GM08714 (cell line): ENCODE data around the gene CA10.

Experiments used
- H3K4me3 ChIP-seq: fragments of 200-500 bp; sonication (Bioruptor generic); 2 replicates; pipeline ENCODE4 v1.5.1; 2014; ENCODE audit warnings: mild to moderate bottlenecking, low read length, inconsistent platforms
- ZNF274 ChIP-seq: IDR thresholded peaks from 2 replicates; pipeline ENCODE4 v1.6.1; 2012; ENCODE audit warnings: mild to moderate bottlenecking, low read depth, low read length

The CA10 gene

DNA sequence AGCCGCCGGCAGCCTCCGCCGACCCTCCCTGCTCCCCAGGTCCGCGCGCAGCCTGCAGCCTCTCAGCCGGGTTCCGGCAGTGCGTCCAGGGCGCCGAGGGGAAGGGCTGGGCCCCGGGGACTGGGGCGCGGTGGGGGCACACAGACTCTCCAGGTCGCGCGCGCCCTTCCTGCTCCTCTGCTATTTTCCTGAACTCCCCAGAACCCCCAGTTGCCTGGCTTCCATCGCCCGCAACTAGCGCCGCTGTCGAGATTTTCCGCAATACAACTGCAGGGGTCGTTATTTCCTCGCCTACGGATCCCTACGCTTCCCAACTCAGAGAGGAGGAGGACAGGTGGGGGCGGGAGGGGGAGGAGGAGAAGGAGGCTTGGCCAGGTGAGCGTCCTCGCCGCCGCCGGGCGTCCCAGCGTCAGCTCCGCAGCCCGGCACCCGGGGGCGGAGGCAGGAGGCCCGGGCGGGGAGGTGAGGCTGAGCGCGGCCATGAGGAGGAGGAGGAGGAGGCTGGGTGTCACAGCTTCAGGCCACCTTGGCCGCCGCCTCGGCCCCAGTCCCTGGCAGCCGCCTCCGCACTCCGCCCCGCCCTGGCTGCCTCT, at the start of gene CA10:
Gene CA10 (minus strand): TSS at position 265 of the 593 bp plus-strand sequence.
- no peak for TF ChIP-seq ZNF274
- no peak within 1 kb of the TSS for H3K4me3 ChIP-seq

DNA sequence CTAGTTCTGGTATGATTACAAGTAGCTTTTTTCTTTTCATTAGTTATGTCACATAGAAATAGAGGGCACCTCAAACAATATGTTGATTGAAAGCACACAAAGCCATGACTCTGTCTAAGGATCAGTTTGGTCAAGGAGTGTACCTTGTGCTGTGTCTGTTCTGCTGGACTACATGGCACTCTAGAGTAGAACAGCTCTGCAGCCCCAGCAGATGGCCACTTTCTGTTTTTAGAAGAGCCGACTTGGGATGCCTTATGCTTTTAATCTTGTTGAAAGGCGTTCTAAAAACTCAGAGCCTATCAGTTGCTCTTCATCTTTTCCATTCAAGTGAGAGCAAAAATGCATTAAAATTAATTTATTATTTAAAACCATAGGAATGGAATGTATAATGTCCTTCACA, 49.3 kb upstream of the CA10 start:
- TF ChIP-seq ZNF274 = no peak

DNA sequence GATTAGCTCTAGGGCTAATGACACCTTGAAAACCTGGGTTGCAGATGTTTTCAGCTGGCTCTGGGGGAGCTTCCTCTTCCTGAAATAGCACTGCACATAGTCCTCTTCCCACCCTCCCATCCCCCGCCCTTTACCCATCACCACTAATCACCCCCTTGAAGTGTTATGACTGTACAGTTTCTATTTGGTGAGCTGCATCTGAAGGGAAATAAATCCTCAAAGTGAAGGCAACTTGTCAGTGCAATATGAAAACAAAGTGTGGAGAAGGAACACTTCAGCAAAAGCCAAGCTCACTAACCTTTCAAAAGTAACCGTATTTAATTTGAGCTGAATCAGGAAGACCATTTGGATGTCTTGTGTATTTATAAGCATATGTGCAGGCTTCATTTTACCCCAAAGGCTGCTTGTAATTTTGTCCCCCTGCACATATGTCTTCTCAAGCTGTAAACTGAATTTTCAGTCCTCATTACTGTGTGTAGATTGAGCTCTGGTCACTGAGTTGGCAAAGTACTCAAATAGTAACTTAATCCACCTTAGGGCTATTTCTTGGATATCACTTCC, 44.1 kb upstream of the CA10 start:
- no peak for TF ChIP-seq ZNF274

More for the DNA sequence above, 49.3 kb upstream of the CA10 start:
- H3K4me3 ChIP-seq = no peak overlapping the region

DNA sequence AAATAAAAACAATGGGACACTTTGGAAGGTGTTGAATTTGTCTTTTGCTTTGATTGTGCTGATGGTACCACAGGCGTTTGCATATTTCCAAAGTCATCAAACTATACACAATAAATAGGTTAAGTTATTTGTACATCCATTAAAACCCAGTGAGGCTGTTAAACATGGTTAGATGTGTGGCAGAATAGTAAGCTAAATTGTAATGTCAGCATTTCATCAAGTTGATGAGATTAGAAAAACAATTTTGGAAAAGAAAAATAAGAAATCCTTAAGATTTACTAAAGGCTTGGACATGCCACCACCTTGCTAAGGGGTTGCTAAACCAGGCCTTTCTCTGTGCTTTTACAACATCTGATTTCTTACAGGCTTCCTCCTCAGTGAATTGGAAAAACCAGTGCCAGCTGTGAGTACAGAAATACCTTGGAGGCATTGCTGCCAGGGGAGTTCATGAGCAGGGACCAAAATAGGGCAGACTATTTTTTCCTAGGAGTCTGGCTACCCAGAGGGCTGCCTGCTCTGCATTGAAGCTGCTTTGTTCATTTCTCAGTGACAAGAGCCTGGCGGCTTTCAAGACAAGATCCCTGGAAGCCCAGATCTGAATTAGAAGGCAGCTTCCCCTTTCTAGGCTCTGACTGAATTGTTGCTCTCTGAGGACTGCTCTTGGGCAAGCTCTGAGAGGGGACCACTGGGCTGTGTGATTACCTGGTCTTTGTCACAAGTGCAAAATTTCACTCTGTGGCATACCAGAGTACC, 43.4 kb upstream of the CA10 start:
- no peak overlapping the region for H3K4me3 ChIP-seq
- no peak for TF ChIP-seq ZNF274

More for the DNA sequence above, 44.1 kb upstream of the CA10 start:
- no peak overlapping the region for H3K4me3 ChIP-seq

GRCh38 chr17:52191491-52191890, 33.0 kb upstream of the CA10 start:
- no peak overlapping the region for H3K4me3 ChIP-seq
- no peak for TF ChIP-seq ZNF274

DNA sequence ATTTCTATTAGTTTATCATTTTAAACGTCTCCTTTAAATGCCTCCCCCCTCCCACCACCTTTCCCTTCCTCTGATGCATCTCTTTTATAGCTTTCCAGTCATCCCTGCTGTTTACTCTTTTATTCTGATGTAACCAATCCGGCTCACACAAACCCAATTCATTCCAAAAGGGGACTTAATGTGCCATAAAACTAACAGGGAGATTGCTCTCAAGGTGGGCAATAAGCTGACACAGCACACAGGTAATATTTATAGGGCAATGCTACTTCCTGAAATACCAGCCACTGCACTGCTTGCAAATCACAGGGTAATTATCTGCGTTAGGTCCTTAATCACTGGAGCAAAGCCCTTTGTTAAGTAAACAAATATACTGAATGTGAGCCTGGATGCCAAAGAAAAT, 23.3 kb upstream of the CA10 start:
- no peak for TF ChIP-seq ZNF274
- no peak overlapping the region for H3K4me3 ChIP-seq

- no peak for TF ChIP-seq ZNF274
- no peak overlapping the region for H3K4me3 ChIP-seq
These were observed 19.5 kb upstream of the CA10 start for GRCh38 chr17:52178012-52178411.

GRCh38 chr17:52170963-52171572, 12.6 kb upstream of the CA10 start:
- H3K4me3 ChIP-seq = no peak overlapping the region
- no peak for TF ChIP-seq ZNF274

DNA sequence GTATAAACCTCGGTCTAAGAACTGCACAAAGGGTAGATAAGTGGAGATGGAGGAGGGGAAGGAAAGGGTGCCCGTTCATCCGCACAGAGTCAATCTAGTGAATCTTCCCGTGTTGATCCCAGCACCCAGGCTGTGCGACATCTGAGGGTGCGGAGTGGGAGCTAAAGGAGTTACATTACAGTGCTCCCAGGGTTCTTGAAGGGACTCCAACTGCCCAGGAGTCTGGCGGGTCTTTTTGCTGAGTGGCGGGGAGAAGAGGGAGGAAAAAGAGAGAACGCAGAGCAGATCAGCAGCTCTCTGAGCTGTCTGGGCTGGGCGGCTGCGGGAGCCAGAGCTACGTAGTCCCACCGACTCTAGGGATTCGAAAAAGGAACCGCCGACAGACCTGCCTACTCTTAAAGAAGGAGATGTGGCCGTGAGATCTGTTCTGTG, 1.6 kb upstream of the CA10 start:
- no peak overlapping the region for H3K4me3 ChIP-seq

DNA sequence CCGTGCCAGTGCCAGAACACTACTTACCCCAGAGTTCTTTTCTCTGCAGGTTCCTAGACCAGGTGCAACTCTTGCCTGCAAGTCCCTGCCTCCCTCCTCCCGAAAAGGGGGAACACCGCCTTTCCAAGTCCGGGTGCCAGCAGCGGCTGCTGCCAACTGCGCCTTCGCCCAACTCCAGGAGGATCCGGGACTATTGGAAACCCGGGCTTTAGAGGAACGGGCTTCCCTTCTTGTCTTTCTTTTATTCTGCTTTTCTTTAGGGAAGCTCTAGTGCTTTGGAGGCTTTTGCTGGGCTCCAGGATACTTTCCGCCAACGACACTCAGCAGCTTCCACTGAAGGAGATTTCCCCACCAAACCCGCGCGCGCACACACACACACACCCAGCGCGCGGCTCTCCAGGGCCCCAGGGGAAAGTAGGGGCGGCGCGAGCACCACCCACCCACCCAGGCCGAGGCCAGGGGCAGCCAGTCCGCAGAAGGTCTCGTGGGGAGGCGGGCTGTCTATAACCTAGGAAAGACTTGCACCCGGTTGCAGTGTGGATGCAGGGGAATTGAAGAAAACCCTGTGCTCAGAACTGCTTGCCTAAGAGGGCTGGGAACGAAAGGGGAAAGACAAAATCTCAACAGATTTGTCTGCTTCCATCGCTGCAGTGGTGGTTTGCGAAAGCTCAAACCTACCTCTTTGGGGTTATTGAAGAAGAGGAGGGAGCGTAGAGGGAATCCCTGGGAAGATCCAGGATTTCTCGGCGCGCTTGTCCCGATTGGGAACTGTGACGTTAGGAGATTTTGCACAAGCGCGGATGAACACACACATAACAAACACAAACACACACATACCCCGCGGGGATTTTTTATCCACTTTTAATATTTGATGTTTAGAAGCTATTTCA, 977 bp upstream of the CA10 start:
- TF ChIP-seq ZNF274 = no peak
- no peak overlapping the region for H3K4me3 ChIP-seq

More for the DNA sequence above, 1.6 kb upstream of the CA10 start:
- TF ChIP-seq ZNF274 = no peak

GRCh38 chr17:52157603-52158449, 688 bp downstream of the CA10 start:
- TF ChIP-seq ZNF274 = no peak
- H3K4me3 ChIP-seq = no peak overlapping the region

DNA sequence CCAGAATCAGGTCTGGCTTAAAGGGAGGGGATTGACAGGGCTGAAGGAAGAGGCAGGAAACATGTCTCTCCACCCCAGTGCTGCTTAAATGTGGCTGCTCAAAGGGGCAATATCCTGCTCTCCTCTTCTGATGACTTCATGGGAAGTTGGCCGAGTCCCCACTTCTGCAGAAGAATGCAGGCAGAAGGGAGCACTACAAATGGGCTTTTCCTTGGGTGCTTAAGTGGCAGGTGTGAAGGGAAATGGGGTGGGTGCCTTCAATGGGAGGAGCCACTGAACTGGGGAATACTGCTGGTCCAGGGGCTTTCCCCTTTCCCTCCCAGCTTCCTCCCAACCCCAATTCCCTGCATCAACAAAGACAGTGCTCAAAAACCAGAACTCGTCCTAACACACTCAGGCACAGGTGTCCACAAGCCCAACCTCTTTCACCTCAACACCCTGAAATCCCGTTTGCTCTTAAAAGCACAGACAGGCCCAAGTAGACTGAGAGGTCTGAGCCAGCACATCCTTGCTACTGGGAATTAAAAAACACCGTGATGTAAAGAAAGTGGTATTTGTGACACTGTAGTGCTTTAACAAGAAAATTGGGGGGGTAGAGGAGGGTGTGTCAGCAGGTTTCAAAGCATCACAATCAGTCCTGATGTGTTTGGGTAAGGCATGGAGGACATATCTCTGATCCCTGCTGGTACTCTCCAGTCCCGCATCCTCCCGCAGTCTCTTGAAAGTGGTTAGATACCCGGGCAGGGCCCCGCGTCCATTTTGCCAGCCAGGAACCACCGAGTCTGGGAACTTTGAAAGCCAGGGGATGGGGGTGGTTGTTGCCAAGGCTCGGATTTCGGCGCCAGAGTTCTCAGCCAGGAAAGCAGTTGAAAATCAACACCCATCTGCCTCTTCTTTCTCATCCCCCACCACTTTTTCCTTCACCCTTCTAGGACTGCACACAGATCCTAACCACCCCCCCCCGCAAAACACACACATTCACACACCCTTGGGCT, 1.6 kb downstream of the CA10 start:
- H3K4me3 ChIP-seq = no peak overlapping the region
- TF ChIP-seq ZNF274 = no peak
